K562 (cell line): ENCODE data around the gene CDCA7L. TPM values are rescaled to one million over a fixed set of nuclear protein-coding genes. Genes with fewer than 3 reads are reported as not detected.

Experiments used
- ATAC-seq: fragments of 200-7000 bp; cut with Tn5 transposase; 3 replicates; pipeline ENCODE4 v1.9.1; 2020; ENCODE audit warnings: moderate library complexity
- BruUV-seq: library from RNA; stranded (reverse); fragments of 400-500 nt; replicated peaks from 2 replicates; lab custom pipeline; 2021; lab: Mats Ljungman, UMichigan
- CTCF ChIA-PET: fragments of 300-600 bp; formaldehyde crosslinking; extraction: SDS; loops from one replicate; lab custom pipeline; 2021; ENCODE audit warnings: low intra/inter-chr PET ratio; lab: Yijun Ruan, JAX
- POLR2A ChIA-PET: fragments of 300-600, 350-650 bp; sonication (Branson Sonifier 250); formaldehyde crosslinking; extraction: SDS; loops from one replicate; lab custom pipeline; 2021; ENCODE audit warnings: antibody characterized with exemption, inconsistent platforms; lab: Yijun Ruan, JAX
- DNase-seq, 4 experiments: peaks; one replicate each; pipeline versions ENCODE4 v3.0.0 to v3.0.0-alpha.2; 2011 to 2018; ENCODE audit warnings: low spot score in 3 of 4, mixed read lengths in 3 of 4; ENCODE audit errors: extremely low read depth in 1 of 4
- FAIRE-seq: peaks from 2 replicates; lab custom pipeline; 2011; peaks lifted over from hg19 to GRCh38; lab: Jason Lieb, UNC
- H2AFZ ChIP-seq: 2 replicates; pipeline ENCODE4 v1.6.0; 2011; ENCODE audit warnings: low read depth, low read length, control low read depth, inconsistent platforms
- H3K27ac ChIP-seq: fragments of 200-600 bp; 3 replicates; pipeline ENCODE4 v1.8.0; 2011; ENCODE audit warnings: low read depth, mild to moderate bottlenecking, control low read depth, inconsistent platforms, low read length, moderate library complexity, mixed read lengths; ENCODE audit errors: extremely low read depth
- H3K27me3 ChIP-seq, 2 experiments: fragments of 300-600 bp in 1 of 2; 2 replicates in 1 of 2; 3 replicates in 1 of 2; pipeline versions ENCODE4 v1.6.0 to v1.8.0; 2011; ENCODE audit warnings: inconsistent platforms in 2 of 2, low read length in 2 of 2, mild to moderate bottlenecking in 1 of 2, mixed read lengths in 1 of 2, moderate library complexity in 1 of 2; ENCODE audit not compliant: control insufficient read depth in 2 of 2, insufficient read depth in 2 of 2
- H3K36me3 ChIP-seq: fragments of 300-600 bp; 3 replicates; pipeline ENCODE4 v1.8.0; 2011; ENCODE audit warnings: mild to moderate bottlenecking, low read length, inconsistent platforms; ENCODE audit not compliant: control insufficient read depth, insufficient read depth
- H3K4me1 ChIP-seq, 2 experiments: fragments of 200-600 bp in 1 of 2; replicated peaks in 1 of 2; 2 replicates in 1 of 2; 3 replicates in 1 of 2; pipeline versions ENCODE4 v1.5.1 to v1.8.0; 2011; ENCODE audit warnings: inconsistent platforms in 2 of 2, low read length in 2 of 2, mild to moderate bottlenecking in 1 of 2, mixed read lengths in 1 of 2, moderate library complexity in 1 of 2; ENCODE audit not compliant: control insufficient read depth in 2 of 2, insufficient read depth in 2 of 2
- H3K4me2 ChIP-seq: 2 replicates; pipeline ENCODE4 v1.6.1; 2011; ENCODE audit warnings: low read length, control low read depth, inconsistent platforms, mixed read lengths; ENCODE audit not compliant: insufficient read depth
- H3K4me3 ChIP-seq: fragments of 200-600 bp; sonication (generic), shearing (Covaris generic); 2 replicates; pipeline ENCODE4 v1.5.1; 2016; ENCODE audit warnings: control low read depth, inconsistent platforms
- H3K79me2 ChIP-seq: fragments of 200-600 bp; 3 replicates; pipeline ENCODE4 v1.8.0; 2011; ENCODE audit warnings: low read length, inconsistent platforms; ENCODE audit not compliant: control insufficient read depth, insufficient read depth
- H3K9ac ChIP-seq, 2 experiments: 2 replicates each; pipeline versions ENCODE4 v1.6.0 to v1.6.1; 2011; ENCODE audit warnings: low read depth in 2 of 2, low read length in 2 of 2, control low read depth in 1 of 2, inconsistent platforms in 1 of 2, mild to moderate bottlenecking in 1 of 2, mixed read lengths in 1 of 2; ENCODE audit not compliant: insufficient read depth in 1 of 2
- H3K9me1 ChIP-seq: one replicate; pipeline ENCODE4 v1.6.0; 2011; ENCODE audit warnings: inconsistent platforms, mild to moderate bottlenecking, low read length, moderate library complexity; ENCODE audit not compliant: control insufficient read depth, insufficient read depth
- H3K9me3 ChIP-seq: replicated peaks from 2 replicates; pipeline ENCODE4 v1.5.1; 2011; ENCODE audit warnings: low read depth, low read length, inconsistent platforms; ENCODE audit not compliant: control insufficient read depth, insufficient read depth
- H4K20me1 ChIP-seq: replicated peaks from 2 replicates; pipeline ENCODE4 v1.6.1; 2011; ENCODE audit warnings: low read length, inconsistent platforms, mixed read lengths; ENCODE audit not compliant: control insufficient read depth, insufficient read depth
- AFF4 ChIP-seq: sonication (generic); formaldehyde crosslinking; IDR thresholded peaks from 2 replicates; pipeline ENCODE4 v1.8.0; 2023; ENCODE audit warnings: mild to moderate bottlenecking, missing genetic modification reagents
- CBX3 ChIP-seq, 2 experiments: IDR thresholded peaks; 1 replicate in 1 of 2; 2 replicates in 1 of 2; pipeline ENCODE4 v1.6.1; 2012; ENCODE audit warnings: inconsistent platforms in 2 of 2, low read length in 2 of 2, borderline replicate concordance in 1 of 2, control low read depth in 1 of 2
- FOXK2 ChIP-seq, 2 experiments: fragments of 450-650 bp; IDR thresholded peaks in 1 of 2; conservative IDR thresholded peaks in 1 of 2; 2 replicates each; pipeline ENCODE4 v1.6.1; 2016; ENCODE audit warnings: low read depth in 2 of 2, mild to moderate bottlenecking in 1 of 2
- GTF2B ChIP-seq: IDR thresholded peaks from 2 replicates; pipeline ENCODE4 v1.6.1; 2011; ENCODE audit not compliant: insufficient read length; ENCODE audit errors: extremely low read depth
- HOMEZ ChIP-seq: fragments of 250-450 bp; sonication (Bioruptor Pico); IDR thresholded peaks from 2 replicates; pipeline ENCODE4 v1.4.0; 2020; ENCODE audit warnings: mild to moderate bottlenecking, moderate library complexity
- JUNB ChIP-seq: fragments of 450-650 bp; formaldehyde crosslinking; conservative IDR thresholded peaks from 2 replicates; pipeline ENCODE4 v1.4.0; 2020; ENCODE audit warnings: mild to moderate bottlenecking
- MAFK ChIP-seq: IDR thresholded peaks from 2 replicates; pipeline ENCODE4 v1.6.1; 2011; ENCODE audit warnings: low read length, improper control_type of control experiment
- NFXL1 ChIP-seq: fragments of 450-650 bp; formaldehyde crosslinking; IDR thresholded peaks from 2 replicates; pipeline ENCODE4 v1.4.0; 2021; ENCODE audit warnings: mild to moderate bottlenecking
- SIX5 ChIP-seq, 2 experiments: IDR thresholded peaks; 2 replicates each; pipeline ENCODE4 v1.6.1; 2011; ENCODE audit warnings: low read length in 2 of 2, borderline replicate concordance in 1 of 2, low read depth in 1 of 2, mild to moderate bottlenecking in 1 of 2, moderate library complexity in 1 of 2; ENCODE audit not compliant: insufficient read depth in 1 of 2
- ZNF280B ChIP-seq: fragments of 250-450 bp; sonication (Bioruptor Pico); IDR thresholded peaks from 2 replicates; pipeline ENCODE4 v1.5.1; 2021; ENCODE audit warnings: mild to moderate bottlenecking
- ZNF431 ChIP-seq: sonication (generic); formaldehyde crosslinking; IDR thresholded peaks from 2 replicates; pipeline ENCODE4 v1.8.0; 2022; ENCODE audit warnings: mild to moderate bottlenecking, missing genetic modification reagents
- ZNF764 ChIP-seq: fragments of 250-450 bp; sonication (Bioruptor Pico); IDR thresholded peaks from 2 replicates; pipeline ENCODE4 v1.4.0; 2020; ENCODE audit warnings: low read depth, mild to moderate bottlenecking, moderate library complexity
- WGBS: fragments of 100-300 bp; shearing (Covaris generic); methylation state at CpG from one replicate; pipeline ENCODE4 v1.1.6; 2016; ENCODE audit warnings: low coverage, mixed read lengths; ENCODE audit not compliant: insufficient coverage; ENCODE audit errors: missing lambda C conversion rate; 5-methylcytosine and 5-hydroxymethylcytosine counted together
- in situ Hi-C: fragments of 300-500 bp; cut with MboI; formaldehyde crosslinking; loops from 4 replicates; pipeline ENCODE4 v1.15.0; 2018; ENCODE audit warnings: inconsistent platforms, mixed read lengths
- intact Hi-C: fragments of 100-400 bp; cut with micrococcal nuclease; formaldehyde crosslinking; loops from 2 replicates; pipeline ENCODE4 v1.14.2; 2022
- polyA plus RNA-seq, 8 experiments: library from polyadenylated mRNA; depleted of rRNA in 4 of 8; stranded (reverse) in 5 of 8; unstranded in 3 of 8; fragments of >200 nt; fragmentation: Nextera tagmentation in 2 of 8; fragmentation: Illumina TruSeq in 1 of 8; extraction: Ambion mirVana in 2 of 8; extraction: Trizol in 1 of 8; gene quantifications; 2 replicates each; pipeline versions ENCODE4 v1.2.1 to v1.2.3, GENCODE V29; 2011 to 2014; ENCODE audit warnings: inconsistent platforms in 1 of 8, missing spikeins in 1 of 8
- total RNA-seq, 7 experiments: library from RNA; depleted of rRNA in 6 of 7; stranded (reverse); fragments of >200 nt in 6 of 7; fragmentation: Illumina TruSeq in 2 of 7; extraction: Trizol in 2 of 7; gene quantifications; 2 replicates each; pipeline versions ENCODE4 v1.2.1 to v1.2.3, GENCODE V29; 2011 to 2021; ENCODE audit warnings: low replicate concordance in 1 of 7

The CDCA7L gene
- total and polyA plus RNA-seq, 9 of the 15 experiments (the other 6 are each of a cell fraction or from before 2014, with no cell fraction given), result 1.9 to 32.4 (median 3.1) TPM

GRCh38 chr7:21887353-21887752, 58.3 kb downstream of the CDCA7L start (continued):
- TF ChIP-seq ZNF280B (CRISPR knock-in tag) (no peak), AFF4 (CRISPR knock-in tag) (no peak), ZNF431 (CRISPR knock-in tag) (no peak)

GRCh38 chr7:21886396-21886795, 59.3 kb downstream of the CDCA7L start:
- Histone ChIP-seq H3K4me1 (no peaks in the 10 kb centered on the region), H2AFZ (no peak overlapping the region), H3K4me3 (no peak overlapping the region), H3K4me2 (no peak overlapping the region), H3K9me1 (no peaks in the 10 kb centered on the region), H3K79me2 (no peaks in the 10 kb centered on the region), H3K36me3 (no peaks in the 10 kb centered on the region), H4K20me1 (no peaks in the 10 kb centered on the region), H3K27ac (no peak overlapping the region), H3K27me3 (peaks cover 0 to 4% of the 10 kb centered on the region in 2 experiments; a peak in 2 of 5 replicates), H3K9ac (no peak overlapping the region), H3K9me3 (no peaks in the 10 kb centered on the region)
- intact Hi-C loops, result no loop called here
- ChIA-PET CTCF (no interaction called here), POLR2A (no interaction called here)
- FAIRE-seq (no peak), ATAC-seq (no peak), DNase-seq (no peak)
- in situ Hi-C loops, result no loop called here
- 0% methylated on average over 4 of the region's 4 CpGs for WGBS
- no TSS peak for BruUV-seq
- TF ChIP-seq FOXK2 (conservative IDR thresholded peaks at IDR 0.05 in 1 of 2, IDR thresholded peaks at IDR 0.05 in 1 of 2; ENCODE audit: low read depth in 2 of 2), result no peak
- TF ChIP-seq ZNF764 (CRISPR knock-in tag), result no peak
- TF ChIP-seq GTF2B, result no peak
- TF ChIP-seq JUNB (CRISPR knock-in tag), result no peak
- TF ChIP-seq SIX5 (IDR thresholded peaks at IDR 0.05; ENCODE audit: borderline replicate concordance in 1 of 2, insufficient read depth in 1 of 2, low read depth in 1 of 2, low read length in 2 of 2), result no peak
- no peak for TF ChIP-seq CBX3 (IDR thresholded peaks at IDR 0.05; ENCODE audit: borderline replicate concordance in 1 of 2, low read length in 2 of 2)
- TF ChIP-seq NFXL1 (CRISPR knock-in tag), result no peak
- TF ChIP-seq HOMEZ, result no peak
- no peak for TF ChIP-seq MAFK
